K562 (cell line): ENCODE data around the gene ODF2. TPM values are rescaled to one million over a fixed set of nuclear protein-coding genes. Genes with fewer than 3 reads are reported as not detected.
"Not testable (repeated sequence)": the region's sequence is repeated elsewhere in the genome, so short reads cannot be mapped to it uniquely, and the experiment has no call there.

Experiments used
- ATAC-seq: fragments of 200-7000 bp; cut with Tn5 transposase; 3 replicates; pipeline ENCODE4 v1.9.1; 2020; ENCODE audit warnings: moderate library complexity
- BruUV-seq: library from RNA; stranded (reverse); fragments of 400-500 nt; replicated peaks from 2 replicates; lab custom pipeline; 2021; lab: Mats Ljungman, UMichigan
- CTCF ChIA-PET: fragments of 300-600 bp; formaldehyde crosslinking; extraction: SDS; loops from one replicate; lab custom pipeline; 2021; ENCODE audit warnings: low intra/inter-chr PET ratio; lab: Yijun Ruan, JAX
- POLR2A ChIA-PET: fragments of 300-600, 350-650 bp; sonication (Branson Sonifier 250); formaldehyde crosslinking; extraction: SDS; loops from one replicate; lab custom pipeline; 2021; ENCODE audit warnings: antibody characterized with exemption, inconsistent platforms; lab: Yijun Ruan, JAX
- DNase-seq, 4 experiments: peaks; one replicate each; pipeline versions ENCODE4 v3.0.0 to v3.0.0-alpha.2; 2011 to 2018; ENCODE audit warnings: low spot score in 3 of 4, mixed read lengths in 3 of 4; ENCODE audit errors: extremely low read depth in 1 of 4
- FAIRE-seq: peaks from 2 replicates; lab custom pipeline; 2011; peaks lifted over from hg19 to GRCh38; lab: Jason Lieb, UNC
- H2AFZ ChIP-seq: 2 replicates; pipeline ENCODE4 v1.6.0; 2011; ENCODE audit warnings: low read depth, low read length, control low read depth, inconsistent platforms
- H3K27ac ChIP-seq: fragments of 200-600 bp; 3 replicates; pipeline ENCODE4 v1.8.0; 2011; ENCODE audit warnings: low read depth, mild to moderate bottlenecking, control low read depth, inconsistent platforms, low read length, moderate library complexity, mixed read lengths; ENCODE audit errors: extremely low read depth
- H3K27me3 ChIP-seq, 2 experiments: fragments of 300-600 bp in 1 of 2; 2 replicates in 1 of 2; 3 replicates in 1 of 2; pipeline versions ENCODE4 v1.6.0 to v1.8.0; 2011; ENCODE audit warnings: inconsistent platforms in 2 of 2, low read length in 2 of 2, mild to moderate bottlenecking in 1 of 2, mixed read lengths in 1 of 2, moderate library complexity in 1 of 2; ENCODE audit not compliant: control insufficient read depth in 2 of 2, insufficient read depth in 2 of 2
- H3K36me3 ChIP-seq: fragments of 300-600 bp; 3 replicates; pipeline ENCODE4 v1.8.0; 2011; ENCODE audit warnings: mild to moderate bottlenecking, low read length, inconsistent platforms; ENCODE audit not compliant: control insufficient read depth, insufficient read depth
- H3K4me1 ChIP-seq, 2 experiments: fragments of 200-600 bp in 1 of 2; replicated peaks in 1 of 2; 2 replicates in 1 of 2; 3 replicates in 1 of 2; pipeline versions ENCODE4 v1.5.1 to v1.8.0; 2011; ENCODE audit warnings: inconsistent platforms in 2 of 2, low read length in 2 of 2, mild to moderate bottlenecking in 1 of 2, mixed read lengths in 1 of 2, moderate library complexity in 1 of 2; ENCODE audit not compliant: control insufficient read depth in 2 of 2, insufficient read depth in 2 of 2
- H3K4me2 ChIP-seq: 2 replicates; pipeline ENCODE4 v1.6.1; 2011; ENCODE audit warnings: low read length, control low read depth, inconsistent platforms, mixed read lengths; ENCODE audit not compliant: insufficient read depth
- H3K4me3 ChIP-seq: fragments of 200-600 bp; sonication (generic), shearing (Covaris generic); 2 replicates; pipeline ENCODE4 v1.5.1; 2016; ENCODE audit warnings: control low read depth, inconsistent platforms
- H3K79me2 ChIP-seq: fragments of 200-600 bp; 3 replicates; pipeline ENCODE4 v1.8.0; 2011; ENCODE audit warnings: low read length, inconsistent platforms; ENCODE audit not compliant: control insufficient read depth, insufficient read depth
- H3K9ac ChIP-seq, 2 experiments: 2 replicates each; pipeline versions ENCODE4 v1.6.0 to v1.6.1; 2011; ENCODE audit warnings: low read depth in 2 of 2, low read length in 2 of 2, control low read depth in 1 of 2, inconsistent platforms in 1 of 2, mild to moderate bottlenecking in 1 of 2, mixed read lengths in 1 of 2; ENCODE audit not compliant: insufficient read depth in 1 of 2
- H3K9me1 ChIP-seq: one replicate; pipeline ENCODE4 v1.6.0; 2011; ENCODE audit warnings: inconsistent platforms, mild to moderate bottlenecking, low read length, moderate library complexity; ENCODE audit not compliant: control insufficient read depth, insufficient read depth
- H3K9me3 ChIP-seq: replicated peaks from 2 replicates; pipeline ENCODE4 v1.5.1; 2011; ENCODE audit warnings: low read depth, low read length, inconsistent platforms; ENCODE audit not compliant: control insufficient read depth, insufficient read depth
- H4K20me1 ChIP-seq: replicated peaks from 2 replicates; pipeline ENCODE4 v1.6.1; 2011; ENCODE audit warnings: low read length, inconsistent platforms, mixed read lengths; ENCODE audit not compliant: control insufficient read depth, insufficient read depth
- BCOR ChIP-seq: fragments of 450-650 bp; IDR thresholded peaks from 2 replicates; pipeline ENCODE4 v1.6.1; 2016
- DPF2 ChIP-seq: fragments of 450-650 bp; IDR thresholded peaks from 2 replicates; pipeline ENCODE4 v1.6.1; 2016
- MNT ChIP-seq, 2 experiments: fragments of 450-650 bp; conservative IDR thresholded peaks; 2 replicates each; pipeline ENCODE4 v1.6.1; 2017; ENCODE audit warnings: mild to moderate bottlenecking in 2 of 2, moderate library complexity in 2 of 2
- SUPT5H ChIP-seq: fragments of 450-650 bp; IDR thresholded peaks from 2 replicates; pipeline ENCODE4 v1.6.1; 2016
- ZNF316 ChIP-seq: fragments of 450-650 bp; IDR thresholded peaks from 2 replicates; pipeline ENCODE4 v1.6.1; 2016
- WGBS: fragments of 100-300 bp; shearing (Covaris generic); methylation state at CpG from one replicate; pipeline ENCODE4 v1.1.6; 2016; ENCODE audit warnings: low coverage, mixed read lengths; ENCODE audit not compliant: insufficient coverage; ENCODE audit errors: missing lambda C conversion rate; 5-methylcytosine and 5-hydroxymethylcytosine counted together
- in situ Hi-C: fragments of 300-500 bp; cut with MboI; formaldehyde crosslinking; loops from 4 replicates; pipeline ENCODE4 v1.15.0; 2018; ENCODE audit warnings: inconsistent platforms, mixed read lengths
- intact Hi-C: fragments of 100-400 bp; cut with micrococcal nuclease; formaldehyde crosslinking; loops from 2 replicates; pipeline ENCODE4 v1.14.2; 2022
- polyA plus RNA-seq, 8 experiments: library from polyadenylated mRNA; depleted of rRNA in 4 of 8; stranded (reverse) in 5 of 8; unstranded in 3 of 8; fragments of >200 nt; fragmentation: Nextera tagmentation in 2 of 8; fragmentation: Illumina TruSeq in 1 of 8; extraction: Ambion mirVana in 2 of 8; extraction: Trizol in 1 of 8; gene quantifications; 2 replicates each; pipeline versions ENCODE4 v1.2.1 to v1.2.3, GENCODE V29; 2011 to 2014; ENCODE audit warnings: inconsistent platforms in 1 of 8, missing spikeins in 1 of 8
- total RNA-seq, 7 experiments: library from RNA; depleted of rRNA in 6 of 7; stranded (reverse); fragments of >200 nt in 6 of 7; fragmentation: Illumina TruSeq in 2 of 7; extraction: Trizol in 2 of 7; gene quantifications; 2 replicates each; pipeline versions ENCODE4 v1.2.1 to v1.2.3, GENCODE V29; 2011 to 2021; ENCODE audit warnings: low replicate concordance in 1 of 7

The ODF2 gene
- total and polyA plus RNA-seq, 9 of the 15 experiments (the other 6 are each of a cell fraction or from before 2014, with no cell fraction given) = 16.5 to 83.2 (median 69.7) TPM

GRCh38 chr9:128503415-128503825, 47.6 kb downstream of the ODF2 start:
- H2AFZ ChIP-seq = peak overlapping the region; percentile 98
- peak overlapping the region; percentile 87 to 88 for H3K9ac ChIP-seq
- POLR2A ChIA-PET = interaction anchor here (0.8 kb wide), 2 partner anchors 9 to 23 kb away, joined by 4 read pairs; no protein-coding TSS in a partner anchor
- TF ChIP-seq SUPT5H (0 out of 2 replicates have a peak, but pooled peaks have one; percentile 44), BCOR (0 out of 2 replicates have a peak, but pooled peaks have one; percentile 13), ZNF316 (peak; percentile 21; the same call in 1 of the 2 replicates), MNT (conservative IDR thresholded peaks at IDR 0.05) (peak; percentile 20 to 65; a peak in 2 of 4 replicates), DPF2 (0 out of 2 replicates have a peak, but pooled peaks have one; percentile 30)
- TF ChIP-seq, all 486 proteins: peak for 5; not testable (repeated sequence) for 481
- Histone ChIP-seq H3K36me3 (peaks cover 45% of the 10 kb centered on the region), H3K79me2 (peaks cover 26% of the 10 kb centered on the region), H3K4me3 (peak overlapping the region; percentile 69), H3K4me1 (peaks cover 6 to 11% of the 10 kb centered on the region in 2 experiments; a peak in 4 of 5 replicates), H3K4me2 (peak overlapping the region; percentile 97)
- BruUV-seq, H4K20me1 ChIP-seq, H3K27ac ChIP-seq, H3K9me3 ChIP-seq, H3K9me1 ChIP-seq, H3K27me3 ChIP-seq, in situ Hi-C loops, FAIRE-seq, CTCF ChIA-PET: not testable (repeated sequence)
- intact Hi-C loops = loop anchor here (5.0 to 10.0 kb wide), 2 partner anchors 49 to 111 kb away; partner anchors contain the start of gene SPTAN1
- ATAC-seq (peak; percentile 10), DNase-seq (peak in 1 of 4 experiments; percentile 51)
- WGBS = 23% methylated on average over 14 of the region's 14 CpGs
